COLO668 (cell line): ENCODE measurements around the gene HBA1.
"Not testable (repeated sequence)": the region's sequence is repeated elsewhere in the genome, so short reads cannot be mapped to it uniquely, and the experiment has no call there.

Source experiments
- DNase-seq: peaks from one replicate; lab custom pipeline; 2025; ENCODE audit not compliant: unreplicated experiment; lab: John Stamatoyannopoulos, UW

Gene HBA1

DNA sequence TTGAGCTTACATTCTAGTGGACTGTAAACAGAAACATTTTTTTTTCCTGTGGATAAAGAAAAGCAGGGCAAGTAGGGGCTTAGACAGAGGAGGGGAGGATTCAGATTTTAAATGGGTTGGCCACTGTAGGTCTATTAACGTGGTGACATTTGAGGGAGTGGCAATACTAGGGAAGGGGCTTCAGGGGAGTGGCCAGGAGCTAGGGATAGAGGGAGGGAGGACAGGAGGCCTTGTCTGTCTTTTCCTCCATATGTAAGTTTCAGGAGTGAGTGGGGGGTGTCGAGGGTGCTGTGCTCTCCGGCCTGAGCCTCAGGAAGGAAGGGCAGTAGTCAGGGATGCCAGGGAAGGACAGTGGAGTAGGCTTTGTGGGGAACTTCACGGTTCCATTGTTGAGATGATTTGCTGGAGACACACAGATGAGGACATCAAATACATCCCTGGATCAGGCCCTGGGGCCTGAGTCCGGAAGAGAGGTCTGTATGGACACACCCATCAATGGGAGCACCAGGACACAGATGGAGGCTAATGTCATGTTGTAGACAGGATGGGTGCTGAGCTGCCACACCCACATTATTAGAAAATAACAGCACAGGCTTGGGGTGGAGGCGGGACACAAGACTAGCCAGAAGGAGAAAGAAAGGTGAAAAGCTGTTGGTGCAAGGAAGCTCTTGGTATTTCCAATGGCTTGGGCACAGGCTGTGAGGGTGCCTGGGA lies 17.2 kb upstream of the HBA1 start:
- DNase-seq, result no peak

DNA sequence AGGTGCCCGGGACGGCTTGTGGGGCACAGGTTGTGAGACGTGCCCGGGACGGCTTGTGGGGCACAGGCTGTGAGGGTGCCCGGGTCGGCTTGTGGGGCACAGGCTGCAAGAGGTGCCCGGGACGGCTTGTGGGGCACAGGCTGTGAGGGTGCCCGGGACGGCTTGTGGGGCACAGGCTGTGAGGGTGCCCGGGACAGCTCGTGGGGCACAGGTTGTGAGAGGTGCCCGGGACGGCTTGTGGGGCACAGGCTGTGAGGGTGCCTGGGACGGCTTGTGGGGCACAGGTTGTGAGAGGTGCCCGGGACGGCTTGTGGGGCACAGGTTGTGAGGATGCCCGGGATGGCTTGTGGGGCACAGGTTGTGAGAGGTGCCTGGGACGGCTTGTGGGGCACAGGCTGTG lies 16.2 kb upstream of the HBA1 start:
- not testable (repeated sequence) for DNase-seq

DNA sequence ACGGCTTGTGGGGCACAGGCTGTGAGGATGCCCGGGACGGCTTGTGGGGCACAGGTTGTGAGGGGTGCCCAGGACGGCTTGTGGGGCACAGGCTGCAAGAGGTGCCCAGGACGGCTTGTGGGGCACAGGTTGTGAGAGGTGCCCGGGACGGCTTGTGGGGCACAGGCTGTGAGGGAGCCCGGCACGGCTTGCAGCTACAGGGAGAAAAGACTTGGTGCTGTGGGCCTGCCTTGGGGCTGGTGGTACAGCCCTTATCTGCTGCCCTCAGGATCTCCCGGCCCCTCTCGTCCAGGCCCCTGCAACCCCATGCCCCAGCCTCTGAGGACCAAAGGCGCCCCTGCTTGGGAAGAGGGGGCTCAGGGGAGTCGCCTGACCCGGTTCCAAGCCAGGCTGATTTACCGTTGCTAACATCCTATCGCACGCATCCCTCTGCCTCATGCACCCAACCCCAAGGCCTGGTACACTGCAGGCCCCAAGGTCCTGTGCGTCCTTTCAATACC lies 15.7 kb upstream of the HBA1 start:
- no peak for DNase-seq

DNA sequence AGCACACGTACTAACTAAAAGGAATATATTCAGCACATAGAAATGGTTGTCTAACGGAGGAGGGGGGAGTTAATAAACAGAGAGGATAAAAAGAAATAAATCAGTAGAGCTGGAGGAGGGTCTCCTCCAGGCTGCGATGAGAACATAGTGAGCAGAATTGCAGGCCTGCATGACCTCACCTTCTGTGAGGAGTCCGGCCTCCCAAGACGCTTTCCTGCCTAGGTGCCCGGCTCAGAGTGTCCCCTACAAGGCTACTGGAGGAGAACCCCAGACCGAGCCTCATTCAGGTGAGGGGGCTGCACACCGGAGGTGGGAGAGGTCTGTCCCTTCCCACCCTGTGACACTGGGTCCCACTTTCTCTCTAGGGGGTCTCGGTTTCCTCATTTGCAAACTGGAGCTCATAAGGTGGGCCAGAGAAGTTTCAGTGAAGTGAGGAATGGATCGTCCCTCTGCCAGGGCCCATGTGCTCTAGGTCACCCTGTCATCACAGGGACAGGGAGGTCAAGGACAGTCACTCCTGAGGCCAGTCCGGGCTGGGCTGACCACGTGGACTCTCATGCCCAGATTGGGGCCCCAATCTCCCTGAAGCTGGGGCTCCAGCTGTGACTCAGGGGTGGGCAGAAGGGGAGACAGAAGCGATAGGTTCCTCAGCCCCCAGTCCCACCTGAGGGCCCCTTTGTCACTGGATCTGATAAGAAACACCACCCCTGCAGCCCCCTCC lies 14.0 kb upstream of the HBA1 start:
- DNase-seq, result no peak

DNA sequence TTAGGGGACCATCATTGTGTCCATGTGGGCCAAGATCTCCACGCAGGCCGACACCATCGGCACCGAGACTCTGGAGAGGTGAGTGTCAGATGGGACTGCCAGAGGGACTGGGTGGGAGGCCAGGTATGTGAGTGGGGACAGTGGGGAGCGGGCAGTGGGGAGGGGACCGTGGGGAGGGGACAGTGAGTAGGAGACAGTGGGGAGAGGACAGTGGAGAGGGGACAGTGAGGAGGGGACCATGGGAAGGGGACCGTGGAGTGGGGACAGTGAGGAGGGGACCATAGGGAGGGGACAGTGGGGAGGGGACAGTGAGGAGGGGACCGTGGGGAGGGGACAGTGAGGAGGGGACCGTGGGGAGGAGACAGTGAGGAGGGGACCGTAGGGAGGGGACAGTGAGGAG lies 13.3 kb upstream of the HBA1 start:
- DNase-seq, result not testable (repeated sequence)

DNA sequence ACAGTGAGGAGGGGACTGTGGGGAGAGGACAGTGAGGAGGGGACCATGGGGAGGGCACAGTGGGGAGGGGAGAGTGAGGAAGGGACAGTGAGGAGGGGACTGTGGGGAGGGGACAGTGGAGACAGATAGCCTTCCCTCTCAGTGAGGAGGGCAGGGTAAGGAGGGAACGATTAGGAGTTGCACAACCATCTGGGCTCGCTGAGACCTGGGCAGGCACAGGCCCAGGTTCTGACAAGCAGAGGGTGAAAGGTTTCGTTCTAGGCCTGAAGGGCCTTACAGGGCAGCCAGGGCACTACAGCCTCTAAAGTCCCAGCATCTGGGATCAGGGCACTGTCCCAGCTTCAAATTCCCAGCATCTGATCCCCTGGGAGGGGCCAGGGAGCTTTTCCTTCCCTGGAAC lies 12.8 kb upstream of the HBA1 start:
- not testable (repeated sequence) for DNase-seq

DNA sequence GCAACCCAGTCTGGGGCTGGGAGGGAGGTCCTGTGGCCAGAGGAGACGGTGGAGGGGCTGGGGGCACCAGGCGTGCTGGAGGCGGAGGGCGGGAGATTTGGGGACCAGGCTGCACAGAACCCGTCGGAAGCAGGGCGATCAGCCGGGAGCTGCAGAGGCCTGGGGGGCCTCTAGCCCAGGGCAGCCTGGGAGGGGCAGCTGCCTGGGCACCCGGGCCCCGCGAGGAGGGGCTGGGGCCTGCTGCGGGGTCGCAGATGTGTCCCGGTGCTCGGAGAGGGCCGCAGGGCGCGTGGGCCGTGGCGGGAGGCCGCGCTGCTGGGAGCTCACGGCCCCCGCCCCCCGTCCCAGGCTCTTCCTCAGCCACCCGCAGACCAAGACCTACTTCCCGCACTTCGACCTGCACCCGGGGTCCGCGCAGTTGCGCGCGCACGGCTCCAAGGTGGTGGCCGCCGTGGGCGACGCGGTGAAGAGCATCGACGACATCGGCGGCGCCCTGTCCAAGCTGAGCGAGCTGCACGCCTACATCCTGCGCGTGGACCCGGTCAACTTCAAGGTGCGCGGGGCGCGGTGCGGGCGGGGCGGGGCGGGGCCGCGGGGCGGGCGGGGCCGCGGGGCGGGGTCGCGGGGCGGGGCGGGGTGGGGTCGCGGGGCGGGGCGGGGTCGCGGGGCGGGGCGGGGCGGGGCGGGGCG lies 12.2 kb upstream of the HBA1 start:
- not testable (repeated sequence) for DNase-seq

DNA sequence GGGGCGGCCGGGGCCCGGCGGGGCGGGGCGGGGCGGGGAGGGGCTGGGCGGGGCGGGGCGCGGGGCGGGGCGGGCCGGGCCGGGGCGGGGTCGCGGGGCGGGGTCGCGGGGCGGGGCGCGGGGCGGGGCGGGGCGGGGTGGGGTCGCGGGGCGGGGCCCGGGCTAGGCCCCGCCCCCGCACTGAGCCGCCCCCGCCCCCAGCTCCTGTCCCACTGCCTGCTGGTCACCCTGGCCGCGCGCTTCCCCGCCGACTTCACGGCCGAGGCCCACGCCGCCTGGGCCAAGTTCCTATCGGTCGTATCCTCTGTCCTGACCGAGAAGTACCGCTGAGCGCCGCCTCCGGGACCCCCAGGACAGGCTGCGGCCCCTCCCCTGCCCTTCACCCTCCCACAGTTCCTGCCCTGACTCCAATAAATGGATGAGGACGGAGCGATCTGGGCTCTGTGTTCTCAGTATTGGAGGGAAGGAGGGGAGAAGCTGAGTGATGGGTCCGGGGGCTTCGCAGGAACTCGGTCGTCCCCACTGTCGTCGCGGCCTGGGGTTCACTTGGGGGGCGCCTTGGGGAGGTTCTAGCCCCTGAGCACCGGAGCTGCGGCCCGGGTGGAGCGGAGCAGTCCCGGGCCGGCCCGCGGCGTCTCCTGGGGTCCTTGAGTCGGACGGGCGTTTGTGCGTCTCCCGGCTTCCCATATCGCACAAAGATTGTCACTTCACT lies 11.5 kb upstream of the HBA1 start:
- DNase-seq, result no peak

DNA sequence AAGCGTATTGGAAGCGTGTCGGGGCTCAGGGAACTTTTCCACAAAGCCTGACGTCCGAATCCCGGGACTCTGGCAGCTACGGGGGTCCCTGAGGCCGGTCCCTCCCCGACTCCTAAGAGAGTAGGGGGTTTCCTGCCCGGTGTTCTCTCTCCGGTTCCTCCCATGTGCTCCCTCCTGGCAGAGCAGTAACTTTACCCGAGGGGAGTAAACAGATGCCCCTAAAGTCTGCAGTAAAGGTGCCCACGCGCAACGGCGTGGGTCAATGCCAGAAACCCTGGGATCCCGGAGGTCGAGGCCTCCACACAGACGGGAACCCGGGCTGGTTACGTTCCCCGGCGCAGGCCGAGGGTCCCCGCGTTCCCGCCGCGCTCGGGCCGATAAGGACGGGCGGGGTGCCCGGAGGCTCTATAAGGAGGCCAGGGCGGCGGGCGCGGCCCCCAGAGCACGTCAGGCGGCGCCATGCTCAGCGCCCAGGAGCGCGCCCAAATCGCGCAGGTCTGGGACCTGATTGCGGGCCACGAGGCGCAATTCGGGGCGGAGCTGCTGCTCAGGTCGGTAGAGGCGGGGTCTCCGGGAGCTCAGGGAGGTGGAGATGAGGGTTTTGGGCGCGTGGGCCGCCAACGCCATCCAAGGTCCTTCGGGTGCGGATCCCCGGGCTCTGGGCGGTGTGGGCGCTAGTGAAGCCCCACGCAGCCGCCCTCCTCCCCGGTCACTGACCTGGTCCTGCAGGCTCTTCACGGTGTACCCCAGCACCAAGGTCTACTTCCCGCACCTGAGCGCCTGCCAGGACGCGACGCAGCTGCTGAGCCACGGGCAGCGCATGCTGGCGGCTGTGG lies 10.7 kb upstream of the HBA1 start, which contains the start of gene HBM:
Gene HBM, plus strand, starts transcription at position 440 of the 836 bp plus-strand sequence. Its CDS starts 20 bp downstream, at position 460.
- DNase-seq, result peak; percentile 32

DNA sequence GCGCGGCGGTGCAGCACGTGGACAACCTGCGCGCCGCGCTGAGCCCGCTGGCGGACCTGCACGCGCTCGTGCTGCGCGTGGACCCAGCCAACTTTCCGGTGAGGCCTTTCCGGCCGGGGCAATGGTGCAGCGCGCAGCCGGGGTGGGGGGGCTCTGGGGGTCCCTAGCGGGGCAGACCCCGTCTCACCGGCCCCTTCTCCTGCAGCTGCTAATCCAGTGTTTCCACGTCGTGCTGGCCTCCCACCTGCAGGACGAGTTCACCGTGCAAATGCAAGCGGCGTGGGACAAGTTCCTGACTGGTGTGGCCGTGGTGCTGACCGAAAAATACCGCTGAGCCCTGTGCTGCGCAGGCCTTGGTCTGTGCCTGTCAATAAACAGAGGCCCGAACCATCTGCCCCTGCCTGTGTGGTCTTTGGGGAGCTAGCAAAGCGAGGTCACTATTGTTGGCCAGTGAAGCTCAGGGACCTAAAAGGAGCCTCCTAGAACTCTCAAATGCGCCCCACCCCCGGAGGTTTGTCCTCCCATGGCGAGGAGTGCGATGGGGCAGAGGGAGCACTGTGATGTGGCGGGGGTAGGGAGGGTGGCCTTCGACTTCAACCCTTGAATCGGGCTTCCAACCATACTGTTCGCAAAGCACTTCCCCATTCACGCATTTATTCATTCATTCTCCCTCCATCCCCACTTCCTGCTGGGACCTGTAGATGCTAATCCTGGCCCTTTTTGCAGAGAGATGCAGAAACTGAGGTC lies 9.9 kb upstream of the HBA1 start:
- no peak for DNase-seq

DNA sequence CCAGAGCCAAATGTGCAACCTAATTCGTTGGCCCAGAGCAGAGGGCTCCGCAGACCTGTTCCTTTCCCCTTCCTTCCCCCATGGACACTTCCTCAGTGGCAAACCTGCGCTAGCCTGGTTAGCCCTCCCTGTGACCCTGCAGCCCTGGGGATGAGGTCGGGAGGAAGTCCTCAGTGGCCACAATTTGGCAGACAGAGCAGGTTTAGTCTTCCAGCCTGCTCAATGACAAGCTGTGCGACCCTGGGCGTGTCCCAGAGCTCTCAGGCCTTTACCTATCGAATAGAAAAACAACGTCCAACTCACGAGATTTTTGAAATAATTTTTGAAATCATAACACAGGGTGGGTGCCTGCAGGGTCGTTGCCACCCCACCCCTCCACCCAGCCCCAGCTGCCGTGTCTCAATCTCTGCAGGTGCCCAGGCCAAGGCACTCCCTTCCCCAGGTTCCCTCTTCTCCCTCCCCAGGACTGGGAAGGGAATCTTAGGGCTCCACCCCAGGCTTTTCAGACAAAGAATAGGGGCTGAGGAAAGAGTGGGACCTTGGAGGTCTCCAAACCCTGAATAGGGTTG lies 9.3 kb upstream of the HBA1 start:
- DNase-seq, result no peak

DNA sequence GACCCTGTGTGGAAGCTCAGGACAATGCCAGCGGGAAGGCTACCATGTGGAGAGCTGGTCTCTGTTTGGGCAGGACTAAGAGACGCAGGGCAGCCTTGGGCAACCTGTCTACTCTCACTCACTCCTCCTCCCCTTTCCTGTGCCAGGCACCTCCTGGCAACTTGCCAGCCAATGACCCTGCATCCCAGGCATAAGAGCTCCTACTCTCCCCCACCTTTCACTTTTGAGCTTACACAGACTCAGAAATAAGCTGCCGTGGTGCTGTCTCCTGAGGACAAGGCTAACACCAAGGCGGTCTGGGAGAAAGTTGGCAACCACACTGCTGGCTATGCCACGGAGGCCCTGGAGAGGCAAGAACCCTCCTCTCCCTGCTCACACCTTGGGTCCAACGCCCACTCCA lies 8.1 kb upstream of the HBA1 start:
- peak; percentile 60 for DNase-seq

DNA sequence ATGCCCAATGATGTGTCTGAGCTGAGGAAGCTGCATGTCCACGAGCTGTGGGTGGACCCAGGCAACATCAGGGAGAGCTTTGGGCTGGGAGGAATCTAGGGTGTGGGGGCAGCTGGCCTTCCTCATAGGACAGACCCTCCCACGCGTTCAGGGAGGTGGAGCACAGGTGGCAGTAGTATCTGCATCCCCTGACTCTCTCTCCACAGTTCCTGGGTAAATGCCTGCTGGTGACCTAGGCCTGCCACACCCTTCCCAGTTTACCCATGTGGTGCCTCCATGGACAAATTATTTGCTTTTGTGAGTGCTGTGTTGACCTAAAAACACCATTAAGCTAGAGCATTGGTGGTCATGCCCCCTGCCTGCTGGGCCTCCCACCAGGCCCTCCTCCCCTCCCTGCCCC lies 7.5 kb upstream of the HBA1 start:
- DNase-seq, result peak; percentile 31

DNA sequence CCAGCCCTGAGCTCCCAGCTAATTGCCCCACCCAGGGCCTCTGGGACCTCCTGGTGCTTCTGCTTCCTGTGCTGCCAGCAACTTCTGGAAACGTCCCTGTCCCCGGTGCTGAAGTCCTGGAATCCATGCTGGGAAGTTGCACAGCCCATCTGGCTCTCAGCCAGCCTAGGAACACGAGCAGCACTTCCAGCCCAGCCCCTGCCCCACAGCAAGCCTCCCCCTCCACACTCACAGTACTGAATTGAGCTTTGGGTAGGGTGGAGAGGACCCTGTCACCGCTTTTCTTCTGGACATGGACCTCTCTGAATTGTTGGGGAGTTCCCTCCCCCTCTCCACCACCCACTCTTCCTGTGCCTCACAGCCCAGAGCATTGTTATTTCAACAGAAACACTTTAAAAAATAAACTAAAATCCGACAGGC lies 6.4 kb upstream of the HBA1 start:
- not testable (repeated sequence) for DNase-seq

DNA sequence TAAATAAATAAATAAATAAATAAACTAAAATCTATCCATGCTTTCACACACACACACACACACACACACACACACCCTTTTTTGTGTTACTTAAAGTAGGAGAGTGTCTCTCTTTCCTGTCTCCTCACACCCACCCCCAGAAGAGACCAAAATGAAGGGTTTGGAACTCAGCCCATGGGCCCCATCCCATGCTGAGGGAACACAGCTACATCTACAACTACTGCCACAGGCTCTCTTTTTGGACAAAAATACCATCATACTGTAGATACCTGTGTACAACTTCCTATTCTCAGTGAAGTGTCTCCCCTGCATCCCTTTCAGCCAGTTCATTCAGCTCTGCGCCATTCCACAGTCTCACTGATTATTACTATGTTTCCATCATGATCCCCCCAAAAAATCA lies 5.7 kb upstream of the HBA1 start:
- no peak for DNase-seq

DNA sequence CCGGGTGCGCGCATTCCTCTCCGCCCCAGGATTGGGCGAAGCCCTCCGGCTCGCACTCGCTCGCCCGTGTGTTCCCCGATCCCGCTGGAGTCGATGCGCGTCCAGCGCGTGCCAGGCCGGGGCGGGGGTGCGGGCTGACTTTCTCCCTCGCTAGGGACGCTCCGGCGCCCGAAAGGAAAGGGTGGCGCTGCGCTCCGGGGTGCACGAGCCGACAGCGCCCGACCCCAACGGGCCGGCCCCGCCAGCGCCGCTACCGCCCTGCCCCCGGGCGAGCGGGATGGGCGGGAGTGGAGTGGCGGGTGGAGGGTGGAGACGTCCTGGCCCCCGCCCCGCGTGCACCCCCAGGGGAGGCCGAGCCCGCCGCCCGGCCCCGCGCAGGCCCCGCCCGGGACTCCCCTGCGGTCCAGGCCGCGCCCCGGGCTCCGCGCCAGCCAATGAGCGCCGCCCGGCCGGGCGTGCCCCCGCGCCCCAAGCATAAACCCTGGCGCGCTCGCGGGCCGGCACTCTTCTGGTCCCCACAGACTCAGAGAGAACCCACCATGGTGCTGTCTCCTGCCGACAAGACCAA lies 4.0 kb upstream of the HBA1 start, which contains the start of gene HBA2:
Gene HBA2, plus strand, starts transcription at position 503 of the 568 bp plus-strand sequence. Its CDS starts 37 bp downstream, at position 540.
- not testable (repeated sequence) for DNase-seq

DNA sequence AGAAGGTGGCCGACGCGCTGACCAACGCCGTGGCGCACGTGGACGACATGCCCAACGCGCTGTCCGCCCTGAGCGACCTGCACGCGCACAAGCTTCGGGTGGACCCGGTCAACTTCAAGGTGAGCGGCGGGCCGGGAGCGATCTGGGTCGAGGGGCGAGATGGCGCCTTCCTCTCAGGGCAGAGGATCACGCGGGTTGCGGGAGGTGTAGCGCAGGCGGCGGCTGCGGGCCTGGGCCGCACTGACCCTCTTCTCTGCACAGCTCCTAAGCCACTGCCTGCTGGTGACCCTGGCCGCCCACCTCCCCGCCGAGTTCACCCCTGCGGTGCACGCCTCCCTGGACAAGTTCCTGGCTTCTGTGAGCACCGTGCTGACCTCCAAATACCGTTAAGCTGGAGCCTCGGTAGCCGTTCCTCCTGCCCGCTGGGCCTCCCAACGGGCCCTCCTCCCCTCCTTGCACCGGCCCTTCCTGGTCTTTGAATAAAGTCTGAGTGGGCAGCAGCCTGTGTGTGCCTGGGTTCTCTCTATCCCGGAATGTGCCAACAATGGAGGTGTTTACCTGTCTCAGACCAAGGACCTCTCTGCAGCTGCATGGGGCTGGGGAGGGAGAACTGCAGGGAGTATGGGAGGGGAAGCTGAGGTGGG lies 3.1 kb upstream of the HBA1 start:
- DNase-seq, result not testable (repeated sequence)
